K562 (cell line): Measurements from ENCODE around the gene C6orf163. TPM values are rescaled to one million over a fixed set of nuclear protein-coding genes. Genes with fewer than 3 reads are reported as not detected.

Experiments
- ATAC-seq: fragments of 200-7000 bp; cut with Tn5 transposase; 3 replicates; pipeline ENCODE4 v1.9.1; 2020; ENCODE audit warnings: moderate library complexity
- Bru-seq: library from RNA; stranded (reverse); fragments of 400-500 nt; gene quantifications from one replicate; lab custom pipeline; 2021; lab: Mats Ljungman, UMichigan
- BruChase-seq, 2 experiments: library from RNA; stranded (reverse); fragments of 400-500 nt; gene quantifications; one replicate each; lab custom pipeline; 2021; lab: Mats Ljungman, UMichigan
- BruUV-seq: library from RNA; stranded (reverse); fragments of 400-500 nt; replicated peaks from 2 replicates; lab custom pipeline; 2021; lab: Mats Ljungman, UMichigan
- CTCF ChIA-PET: fragments of 300-600 bp; formaldehyde crosslinking; extraction: SDS; loops from one replicate; lab custom pipeline; 2021; ENCODE audit warnings: low intra/inter-chr PET ratio; lab: Yijun Ruan, JAX
- POLR2A ChIA-PET: fragments of 300-600, 350-650 bp; sonication (Branson Sonifier 250); formaldehyde crosslinking; extraction: SDS; loops from one replicate; lab custom pipeline; 2021; ENCODE audit warnings: antibody characterized with exemption, inconsistent platforms; lab: Yijun Ruan, JAX
- DNase-seq, 4 experiments: peaks; one replicate each; pipeline versions ENCODE4 v3.0.0 to v3.0.0-alpha.2; 2011 to 2018; ENCODE audit warnings: low spot score in 3 of 4, mixed read lengths in 3 of 4; ENCODE audit errors: extremely low read depth in 1 of 4
- FAIRE-seq: peaks from 2 replicates; lab custom pipeline; 2011; peaks lifted over from hg19 to GRCh38; lab: Jason Lieb, UNC
- H2AFZ ChIP-seq: 2 replicates; pipeline ENCODE4 v1.6.0; 2011; ENCODE audit warnings: low read depth, low read length, control low read depth, inconsistent platforms
- H3K27ac ChIP-seq: fragments of 200-600 bp; 3 replicates; pipeline ENCODE4 v1.8.0; 2011; ENCODE audit warnings: low read depth, mild to moderate bottlenecking, control low read depth, inconsistent platforms, low read length, moderate library complexity, mixed read lengths; ENCODE audit errors: extremely low read depth
- H3K27me3 ChIP-seq, 2 experiments: fragments of 300-600 bp in 1 of 2; 2 replicates in 1 of 2; 3 replicates in 1 of 2; pipeline versions ENCODE4 v1.6.0 to v1.8.0; 2011; ENCODE audit warnings: inconsistent platforms in 2 of 2, low read length in 2 of 2, mild to moderate bottlenecking in 1 of 2, mixed read lengths in 1 of 2, moderate library complexity in 1 of 2; ENCODE audit not compliant: control insufficient read depth in 2 of 2, insufficient read depth in 2 of 2
- H3K36me3 ChIP-seq: fragments of 300-600 bp; 3 replicates; pipeline ENCODE4 v1.8.0; 2011; ENCODE audit warnings: mild to moderate bottlenecking, low read length, inconsistent platforms; ENCODE audit not compliant: control insufficient read depth, insufficient read depth
- H3K4me1 ChIP-seq, 2 experiments: fragments of 200-600 bp in 1 of 2; replicated peaks in 1 of 2; 2 replicates in 1 of 2; 3 replicates in 1 of 2; pipeline versions ENCODE4 v1.5.1 to v1.8.0; 2011; ENCODE audit warnings: inconsistent platforms in 2 of 2, low read length in 2 of 2, mild to moderate bottlenecking in 1 of 2, mixed read lengths in 1 of 2, moderate library complexity in 1 of 2; ENCODE audit not compliant: control insufficient read depth in 2 of 2, insufficient read depth in 2 of 2
- H3K4me2 ChIP-seq: 2 replicates; pipeline ENCODE4 v1.6.1; 2011; ENCODE audit warnings: low read length, control low read depth, inconsistent platforms, mixed read lengths; ENCODE audit not compliant: insufficient read depth
- H3K4me3 ChIP-seq: fragments of 200-600 bp; sonication (generic), shearing (Covaris generic); 2 replicates; pipeline ENCODE4 v1.5.1; 2016; ENCODE audit warnings: control low read depth, inconsistent platforms
- H3K79me2 ChIP-seq: fragments of 200-600 bp; 3 replicates; pipeline ENCODE4 v1.8.0; 2011; ENCODE audit warnings: low read length, inconsistent platforms; ENCODE audit not compliant: control insufficient read depth, insufficient read depth
- H3K9ac ChIP-seq, 2 experiments: 2 replicates each; pipeline versions ENCODE4 v1.6.0 to v1.6.1; 2011; ENCODE audit warnings: low read depth in 2 of 2, low read length in 2 of 2, control low read depth in 1 of 2, inconsistent platforms in 1 of 2, mild to moderate bottlenecking in 1 of 2, mixed read lengths in 1 of 2; ENCODE audit not compliant: insufficient read depth in 1 of 2
- H3K9me1 ChIP-seq: one replicate; pipeline ENCODE4 v1.6.0; 2011; ENCODE audit warnings: inconsistent platforms, mild to moderate bottlenecking, low read length, moderate library complexity; ENCODE audit not compliant: control insufficient read depth, insufficient read depth
- H3K9me3 ChIP-seq: replicated peaks from 2 replicates; pipeline ENCODE4 v1.5.1; 2011; ENCODE audit warnings: low read depth, low read length, inconsistent platforms; ENCODE audit not compliant: control insufficient read depth, insufficient read depth
- H4K20me1 ChIP-seq: replicated peaks from 2 replicates; pipeline ENCODE4 v1.6.1; 2011; ENCODE audit warnings: low read length, inconsistent platforms, mixed read lengths; ENCODE audit not compliant: control insufficient read depth, insufficient read depth
- RFX1 ChIP-seq: fragments of 450-650 bp; IDR thresholded peaks from 2 replicates; pipeline ENCODE4 v1.6.1; 2016; ENCODE audit warnings: mild to moderate bottlenecking, moderate library complexity
- ZBTB1 ChIP-seq: sonication (generic); formaldehyde crosslinking; IDR thresholded peaks from 2 replicates; pipeline ENCODE4 v1.8.1; 2023; ENCODE audit warnings: missing genetic modification reagents, low read depth, mild to moderate bottlenecking, borderline replicate concordance
- ZNF583 ChIP-seq: fragments of 250-450 bp; sonication (Bioruptor Pico); IDR thresholded peaks from 2 replicates; pipeline ENCODE4 v1.4.0; 2020
- WGBS: fragments of 100-300 bp; shearing (Covaris generic); methylation state at CpG from one replicate; pipeline ENCODE4 v1.1.6; 2016; ENCODE audit warnings: low coverage, mixed read lengths; ENCODE audit not compliant: insufficient coverage; ENCODE audit errors: missing lambda C conversion rate; 5-methylcytosine and 5-hydroxymethylcytosine counted together
- in situ Hi-C: fragments of 300-500 bp; cut with MboI; formaldehyde crosslinking; loops from 4 replicates; pipeline ENCODE4 v1.15.0; 2018; ENCODE audit warnings: inconsistent platforms, mixed read lengths
- intact Hi-C: fragments of 100-400 bp; cut with micrococcal nuclease; formaldehyde crosslinking; loops from 2 replicates; pipeline ENCODE4 v1.14.2; 2022
- long read RNA-seq, 3 experiments: library from polyadenylated mRNA in 2 of 3; library from RNA in 1 of 3; unstranded in 2 of 3; stranded (forward) in 1 of 3; transcript quantifications; one replicate each; pipeline ENCODE4 v2.0.0, GENCODE V29; 2019 to 2022
- polyA minus RNA-seq, 3 experiments: library from RNA; depleted of rRNA, polyadenylated mRNA; stranded (reverse); fragments of >200 nt; gene quantifications; 2 replicates each; pipeline ENCODE4 v1.2.3, GENCODE V29; 2011
- polyA plus RNA-seq, 8 experiments: library from polyadenylated mRNA; depleted of rRNA in 4 of 8; stranded (reverse) in 5 of 8; unstranded in 3 of 8; fragments of >200 nt; fragmentation: Nextera tagmentation in 2 of 8; fragmentation: Illumina TruSeq in 1 of 8; extraction: Ambion mirVana in 2 of 8; extraction: Trizol in 1 of 8; gene quantifications; 2 replicates each; pipeline versions ENCODE4 v1.2.1 to v1.2.3, GENCODE V29; 2011 to 2014; ENCODE audit warnings: inconsistent platforms in 1 of 8, missing spikeins in 1 of 8
- total RNA-seq, 7 experiments: library from RNA; depleted of rRNA in 6 of 7; stranded (reverse); fragments of >200 nt in 6 of 7; fragmentation: Illumina TruSeq in 2 of 7; extraction: Trizol in 2 of 7; gene quantifications; 2 replicates each; pipeline versions ENCODE4 v1.2.1 to v1.2.3, GENCODE V29; 2011 to 2021; ENCODE audit warnings: low replicate concordance in 1 of 7

C6orf163 gene
- total RNA-seq (2011; cell fraction: chromatin; rRNA removed; ENCODE audit: low replicate concordance) = 8.6 and 34.7 TPM in 2 replicates
- 5.0 and 7.0 TPM in 2 replicates for total RNA-seq (2011; cell fraction: nucleolus; rRNA removed)
- 15.1 and 32.7 TPM in 2 replicates for total RNA-seq (2011; cell fraction: nucleoplasm; rRNA removed)
- total RNA-seq (2014; rRNA removed) = 2.9 and 3.0 TPM in 2 replicates
- 4.7 and 4.8 TPM in 2 replicates for total RNA-seq (2014; rRNA removed; fragmentation: Illumina TruSeq; extraction: Trizol)
- 4.0 and 4.8 TPM in 2 replicates for total RNA-seq (2015; rRNA removed; fragmentation: Illumina TruSeq; extraction: Trizol)
- 1.4 and 1.8 TPM in 2 replicates for total RNA-seq (2021)
- polyA plus RNA-seq (2011; rRNA removed) = 1.4 and 1.5 TPM in 2 replicates
- polyA plus RNA-seq (2011; cell fraction: cytosol; rRNA removed) = 0.22 and 0.24 TPM in 2 replicates
- polyA plus RNA-seq (2011; cell fraction: nucleus; rRNA removed) = 4.1 and 4.8 TPM in 2 replicates
- 1.2 and 2.1 TPM in 2 replicates for polyA plus RNA-seq (2012)
- 1.4 and 1.5 TPM in 2 replicates for polyA plus RNA-seq (2014; fragmentation: Illumina TruSeq; extraction: Trizol)
- polyA plus RNA-seq (2014; fragmentation: Nextera tagmentation; extraction: Ambion mirVana) = under 1 TPM; 0.67 to 0.92 TPM
- polyA plus RNA-seq (2014; rRNA removed) = 1.7 and 2.1 TPM in 2 replicates
- polyA minus RNA-seq (2011; rRNA and poly(A)+ RNA removed) = 5.0 and 7.7 TPM in 2 replicates
- 0.67 TPM in 1 of 2 replicates, not detected in the other for polyA minus RNA-seq (2011; cell fraction: cytosol; rRNA and poly(A)+ RNA removed)
- 4.7 and 8.1 TPM in 2 replicates for polyA minus RNA-seq (2011; cell fraction: nucleus; rRNA and poly(A)+ RNA removed)
- Bru-seq, nascent RNA = percentile 73 among the genes with signal in this experiment
- BruChase-seq, experiment 1, labeled RNA remaining after a 2-hour chase = percentile 77 among the genes with signal in this experiment
- percentile 70 among the genes with signal in this experiment for BruChase-seq, experiment 2, labeled RNA remaining after a 6-hour chase
- long read RNA-seq, experiment 1, partial matches to known transcripts = 1 of 2 reads
- long read RNA-seq, experiment 1, other reads (novel, unspliced or antisense) = 1 of 2 reads
- long read RNA-seq, experiment 2 = 0 reads
- long read RNA-seq, experiment 3 = 0 reads

GRCh38 chr6:87344731-87345130, at the start of gene C6orf163:
C6orf163 (plus strand) TSS chr6:87344813; CDS start chr6:87345100, 287 bp downstream.
- TF ChIP-seq RFX1 (peak; percentile 50), ZNF583 (CRISPR knock-in tag) (no peak), ZBTB1 (CRISPR knock-in tag) (no peak)
- TF ChIP-seq, all 486 proteins: peak for 1
- no TSS peak for BruUV-seq
- Histone ChIP-seq H2AFZ (no peak within 1 kb of the TSS), H3K27me3 (no peaks in the 10 kb centered on the region), H3K9me1 (no peaks in the 10 kb centered on the region), H3K27ac (no peak within 1 kb of the TSS), H3K79me2 (peaks cover 3% of the 10 kb centered on the region; the same call in 2 of the 3 replicates), H3K4me1 (peaks cover 0 to 7% of the 10 kb centered on the region in 2 experiments; a peak in 1 of 5 replicates), H3K9ac (no peak within 1 kb of the TSS), H3K36me3 (no peaks in the 10 kb centered on the region; the same call in 2 of the 3 replicates), H3K9me3 (no peaks in the 10 kb centered on the region), H4K20me1 (no peaks in the 10 kb centered on the region), H3K4me3 (no peak within 1 kb of the TSS), H3K4me2 (no peak within 1 kb of the TSS)
- CTCF ChIA-PET = no interaction called here
- POLR2A ChIA-PET = interaction anchor here (1.0 kb wide), 1 partner anchor 14 kb away, joined by 3 read pairs; no protein-coding TSS in a partner anchor
- WGBS = 28% methylated on average over 2 of the region's 2 CpGs
- FAIRE-seq (no peak), DNase-seq (no peak), ATAC-seq (no peak)
- in situ Hi-C loops (no loop called here), intact Hi-C loops (no loop called here)
